NT2/D1 (cell line): Measurements from ENCODE around the gene LRRFIP1.
"Not testable (repeated sequence)": the region's sequence is repeated elsewhere in the genome, so short reads cannot be mapped to it uniquely, and the experiment has no call there.

ENCODE experiments used
- DNase-seq: peaks from one replicate; pipeline ENCODE4 v3.0.0-alpha.2; 2011; ENCODE audit warnings: low read depth, low spot score
- H3K27me3 ChIP-seq: 2 replicates; pipeline ENCODE4 v1.6.0; 2011; ENCODE audit warnings: mild to moderate bottlenecking; ENCODE audit not compliant: insufficient read length, insufficient read depth
- H3K36me3 ChIP-seq: 2 replicates; pipeline ENCODE4 v1.6.1; 2011; ENCODE audit warnings: mild to moderate bottlenecking, low read length, mixed read lengths; ENCODE audit not compliant: insufficient read depth, insufficient read length
- H3K4me1 ChIP-seq: 2 replicates; pipeline ENCODE4 v1.5.1; 2011; ENCODE audit not compliant: insufficient read depth, insufficient read length
- H3K4me3 ChIP-seq: 2 replicates; pipeline ENCODE4 v1.5.1; 2011; ENCODE audit warnings: low read depth; ENCODE audit not compliant: insufficient read length
- H3K9ac ChIP-seq: 2 replicates; pipeline ENCODE4 v1.6.0; 2011; ENCODE audit warnings: low read depth; ENCODE audit not compliant: insufficient read length
- H3K9me3 ChIP-seq: 2 replicates; pipeline ENCODE4 v1.5.1; 2011; ENCODE audit warnings: mild to moderate bottlenecking, low read length; ENCODE audit not compliant: insufficient read depth
- SUZ12 ChIP-seq: IDR thresholded peaks from 2 replicates; pipeline ENCODE4 v1.6.1; 2011; ENCODE audit not compliant: insufficient read length, insufficient read depth; ENCODE audit errors: extremely low read depth
- YY1 ChIP-seq: IDR thresholded peaks from 2 replicates; pipeline ENCODE4 v1.6.1; 2011; ENCODE audit not compliant: insufficient read length, insufficient read depth
- ZNF274 ChIP-seq: IDR thresholded peaks from 2 replicates; pipeline ENCODE4 v1.6.1; 2011; ENCODE audit warnings: mild to moderate bottlenecking, low read depth, low read length

Gene LRRFIP1

GRCh38 chr2:237745250-237745613 is 117.8 kb downstream of the LRRFIP1 start:
- DNase-seq: no peak
- Histone ChIP-seq H3K9ac (no peak overlapping the region), H3K4me1 (peaks cover 3% of the 10 kb centered on the region), H3K9me3 (no peaks in the 10 kb centered on the region), H3K36me3 (peaks cover 37% of the 10 kb centered on the region), H3K27me3 (no peaks in the 10 kb centered on the region), H3K4me3 (no peak overlapping the region)
- TF ChIP-seq YY1: no peak
- no peak for TF ChIP-seq SUZ12
- TF ChIP-seq ZNF274: no peak

GRCh38 chr2:237746302-237747080 is 119.1 kb downstream of the LRRFIP1 start:
- Histone ChIP-seq H3K9ac (no peak overlapping the region), H3K4me3 (no peak overlapping the region), H3K36me3 (peaks cover 48% of the 10 kb centered on the region), H3K27me3 (no peaks in the 10 kb centered on the region), H3K4me1 (peaks cover 3% of the 10 kb centered on the region), H3K9me3 (no peaks in the 10 kb centered on the region)
- TF ChIP-seq YY1 (no peak), SUZ12 (no peak), ZNF274 (no peak)
- no peak for DNase-seq

GRCh38 chr2:237747189-237747588 is 119.8 kb downstream of the LRRFIP1 start:
- DNase-seq: no peak
- H3K4me1 ChIP-seq: peaks cover 3% of the 10 kb centered on the region
- H3K9me3 ChIP-seq: no peaks in the 10 kb centered on the region
- no peak overlapping the region for H3K4me3 ChIP-seq
- no peak overlapping the region for H3K9ac ChIP-seq
- TF ChIP-seq YY1: no peak
- peaks cover 54% of the 10 kb centered on the region for H3K36me3 ChIP-seq
- no peaks in the 10 kb centered on the region for H3K27me3 ChIP-seq

GRCh38 chr2:237749002-237749401 is 121.6 kb downstream of the LRRFIP1 start:
- TF ChIP-seq YY1 (no peak), ZNF274 (no peak), SUZ12 (no peak)
- Histone ChIP-seq H3K36me3 (peaks cover 70% of the 10 kb centered on the region), H3K27me3 (no peaks in the 10 kb centered on the region)

GRCh38 chr2:237749961-237750360 is 122.6 kb downstream of the LRRFIP1 start:
- Histone ChIP-seq H3K9ac (no peak overlapping the region), H3K4me3 (no peak overlapping the region), H3K9me3 (no peaks in the 10 kb centered on the region), H3K27me3 (no peaks in the 10 kb centered on the region), H3K4me1 (no peaks in the 10 kb centered on the region), H3K36me3 (peaks cover 75% of the 10 kb centered on the region)
- TF ChIP-seq YY1 (no peak), ZNF274 (no peak), SUZ12 (no peak)
- no peak for DNase-seq

More at GRCh38 chr2:237749002-237749401, 121.6 kb downstream of the LRRFIP1 start:
- no peak overlapping the region for H3K4me3 ChIP-seq
- DNase-seq: no peak
- no peaks in the 10 kb centered on the region for H3K9me3 ChIP-seq
- no peak overlapping the region for H3K9ac ChIP-seq
- peaks cover 3% of the 10 kb centered on the region for H3K4me1 ChIP-seq

GRCh38 chr2:237750441-237750840 is 123.1 kb downstream of the LRRFIP1 start:
- not testable (repeated sequence) for H3K4me3 ChIP-seq, DNase-seq, H3K4me1 ChIP-seq, H3K9me3 ChIP-seq, H3K27me3 ChIP-seq, H3K9ac ChIP-seq
- peaks cover 78% of the 10 kb centered on the region for H3K36me3 ChIP-seq

GRCh38 chr2:237752761-237753165 is 125.4 kb downstream of the LRRFIP1 start:
- no peak for DNase-seq
- Histone ChIP-seq H3K9ac (no peak overlapping the region), H3K27me3 (no peaks in the 10 kb centered on the region), H3K36me3 (peaks cover 88% of the 10 kb centered on the region), H3K9me3 (no peaks in the 10 kb centered on the region), H3K4me3 (no peak overlapping the region), H3K4me1 (no peaks in the 10 kb centered on the region)
- TF ChIP-seq SUZ12: no peak
- TF ChIP-seq YY1: no peak
- no peak for TF ChIP-seq ZNF274

- Histone ChIP-seq H3K36me3 (peaks cover 88% of the 10 kb centered on the region), H3K4me1 (no peaks in the 10 kb centered on the region), H3K4me3 (no peak overlapping the region), H3K9ac (no peak overlapping the region), H3K9me3 (no peaks in the 10 kb centered on the region), H3K27me3 (no peaks in the 10 kb centered on the region)
- no peak for TF ChIP-seq SUZ12
- no peak for TF ChIP-seq ZNF274
- no peak for TF ChIP-seq YY1
- no peak for DNase-seq
Measured at GRCh38 chr2:237754182-237754581, 126.8 kb downstream of the LRRFIP1 start.
